SK-N-MC (cell line): Measurements from ENCODE around the gene CYP51A1.
"Not testable (repeated sequence)": the region's sequence is repeated elsewhere in the genome, so short reads cannot be mapped to it uniquely, and the experiment has no call there.

Experiments used
- DNase-seq: peaks from one replicate; pipeline ENCODE4 v3.0.0-alpha.2; 2011; ENCODE audit warnings: low read depth, low spot score
- H3K27ac ChIP-seq: fragments of 200-600 bp; sonication (generic); 2 replicates; pipeline ENCODE4 v1.5.1; 2016; ENCODE audit warnings: mixed run types
- H3K36me3 ChIP-seq: fragments of 200-600 bp; sonication (generic); 2 replicates; pipeline ENCODE4 v1.6.1; 2017; ENCODE audit warnings: antibody characterized with exemption, low read length, mixed read lengths; ENCODE audit not compliant: insufficient read depth
- H3K4me3 ChIP-seq: fragments of 200-600 bp; sonication (generic); 2 replicates; pipeline ENCODE4 v1.5.1; 2016
- H3K9ac ChIP-seq: fragments of 200-600 bp; sonication (generic); 2 replicates; pipeline ENCODE4 v1.8.0; 2017; ENCODE audit warnings: mixed run types, mixed read lengths; ENCODE audit not compliant: insufficient read length
- H3K9me3 ChIP-seq: fragments of 200-600 bp; sonication (generic); 2 replicates; pipeline ENCODE4 v1.6.1; 2017; ENCODE audit warnings: low read depth, mild to moderate bottlenecking, antibody characterized with exemption, low read length, moderate library complexity, mixed read lengths
- EZH2 ChIP-seq: fragments of 200-600 bp; sonication (generic); IDR thresholded peaks from one replicate; pipeline ENCODE4 v1.6.1; 2017; ENCODE audit warnings: antibody characterized with exemption
- FOXP2 ChIP-seq: optimal IDR thresholded peaks from 2 replicates; pipeline ENCODE3; 2011; ENCODE audit warnings: mild to moderate bottlenecking, moderate library complexity; ENCODE audit not compliant: insufficient read depth; ENCODE audit errors: extremely low read length, control extremely low read depth
- POLR2AphosphoS5 ChIP-seq: IDR thresholded peaks from 2 replicates; pipeline ENCODE4 v1.6.1; 2012; ENCODE audit warnings: mild to moderate bottlenecking, low read depth, low read length, borderline replicate concordance

CYP51A1 gene

DNA sequence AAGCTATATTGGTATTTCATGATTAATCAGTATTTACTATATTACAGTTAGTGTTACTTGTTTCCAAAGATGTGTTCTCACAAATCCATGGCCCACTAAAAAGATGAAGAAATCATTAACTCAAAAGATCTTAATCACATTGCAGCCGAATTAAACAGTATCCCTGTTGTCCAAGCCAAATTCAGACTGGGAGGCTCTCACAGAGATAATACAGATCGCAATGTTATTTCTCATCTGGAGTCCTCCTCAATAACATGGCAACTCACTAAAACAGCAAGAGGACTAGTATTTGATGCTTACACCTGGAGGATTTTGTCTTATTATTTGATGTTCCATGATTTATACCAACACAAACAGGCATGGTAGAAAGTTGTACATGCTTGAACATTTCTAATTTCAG, 23.4 kb downstream of the CYP51A1 start:
- Histone ChIP-seq H3K4me3 (no peak overlapping the region), H3K36me3 (peaks cover 76% of the 10 kb centered on the region), H3K27ac (no peak overlapping the region), H3K9me3 (no peaks in the 10 kb centered on the region), H3K9ac (no peak overlapping the region)
- TF ChIP-seq POLR2AphosphoS5 (no peak), FOXP2 (no peak), EZH2 (no peak)
- DNase-seq, result no peak

DNA sequence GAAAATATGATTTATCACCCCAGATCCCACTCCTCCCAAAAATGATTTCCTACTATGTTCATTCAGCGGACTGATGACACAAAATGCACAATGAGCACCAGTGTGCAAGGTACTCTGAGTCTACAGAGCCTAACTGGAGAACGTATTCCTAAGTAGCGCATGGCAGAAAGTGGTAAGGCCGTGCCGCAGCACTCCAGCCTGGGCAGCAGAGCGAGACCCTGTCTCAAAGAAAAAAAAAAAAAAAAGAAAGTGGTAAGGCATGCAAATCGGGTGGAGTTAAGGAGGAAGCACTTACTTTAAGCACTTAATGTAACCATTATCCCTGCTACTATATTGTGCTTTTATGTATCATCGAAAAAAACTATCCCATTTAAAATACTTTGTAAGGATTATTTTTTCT, 25.5 kb downstream of the CYP51A1 start:
- Histone ChIP-seq H3K4me3 (no peak overlapping the region), H3K9ac (no peak overlapping the region), H3K36me3 (peaks cover 63% of the 10 kb centered on the region), H3K27ac (peak overlapping the region; percentile 25; the same call in 1 of the 2 replicates), H3K9me3 (no peaks in the 10 kb centered on the region)
- DNase-seq, result no peak
- TF ChIP-seq FOXP2, result no peak
- no peak for TF ChIP-seq EZH2
- no peak for TF ChIP-seq POLR2AphosphoS5

DNA sequence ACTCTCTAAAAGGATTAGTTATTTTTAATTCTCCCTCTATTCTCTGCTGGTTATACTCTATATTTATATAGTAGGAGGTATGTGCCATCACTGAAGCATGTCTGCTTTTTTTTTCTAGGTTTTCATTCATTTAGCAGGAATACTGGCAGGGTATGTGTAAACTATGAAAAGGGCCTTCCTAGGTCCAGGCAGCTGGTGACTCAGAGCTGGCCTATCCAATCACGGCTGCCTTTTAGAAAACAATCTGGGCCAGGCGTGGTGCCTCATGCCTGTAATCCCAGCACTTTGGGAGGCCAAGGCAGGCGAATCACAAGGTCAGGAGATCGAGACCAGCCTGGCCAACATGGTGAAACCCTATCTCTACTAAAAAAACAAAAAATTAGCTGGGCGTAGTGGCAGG, 31.4 kb downstream of the CYP51A1 start:
- H3K9ac ChIP-seq, H3K4me3 ChIP-seq, H3K27ac ChIP-seq, H3K9me3 ChIP-seq, DNase-seq: not testable (repeated sequence)
- peaks cover 58% of the 10 kb centered on the region for H3K36me3 ChIP-seq

DNA sequence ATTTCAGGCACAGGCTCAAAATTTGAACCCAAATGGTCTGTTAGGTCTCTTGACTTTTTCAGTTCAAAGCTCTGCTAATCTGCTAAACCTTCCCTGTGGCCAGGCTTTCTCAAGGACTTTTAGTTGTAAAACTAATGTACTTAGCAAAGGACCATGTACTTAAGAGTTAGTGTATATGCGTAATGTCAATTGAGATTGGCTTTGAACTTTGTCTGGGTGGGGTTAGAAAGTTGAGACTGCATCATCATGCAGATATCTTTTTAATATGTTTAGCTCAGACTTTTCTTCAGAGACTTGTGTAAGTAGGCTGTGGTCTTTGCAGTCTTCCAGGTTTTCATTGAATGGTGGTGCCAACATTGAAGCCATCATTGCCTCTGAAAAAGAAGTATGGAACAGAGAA, 33.7 kb downstream of the CYP51A1 start:
- Histone ChIP-seq H3K36me3 (peaks cover 67% of the 10 kb centered on the region), H3K27ac (no peak overlapping the region), H3K9me3 (no peaks in the 10 kb centered on the region), H3K4me3 (no peak overlapping the region), H3K9ac (no peak overlapping the region)
- DNase-seq, result no peak
- no peak for TF ChIP-seq FOXP2

DNA sequence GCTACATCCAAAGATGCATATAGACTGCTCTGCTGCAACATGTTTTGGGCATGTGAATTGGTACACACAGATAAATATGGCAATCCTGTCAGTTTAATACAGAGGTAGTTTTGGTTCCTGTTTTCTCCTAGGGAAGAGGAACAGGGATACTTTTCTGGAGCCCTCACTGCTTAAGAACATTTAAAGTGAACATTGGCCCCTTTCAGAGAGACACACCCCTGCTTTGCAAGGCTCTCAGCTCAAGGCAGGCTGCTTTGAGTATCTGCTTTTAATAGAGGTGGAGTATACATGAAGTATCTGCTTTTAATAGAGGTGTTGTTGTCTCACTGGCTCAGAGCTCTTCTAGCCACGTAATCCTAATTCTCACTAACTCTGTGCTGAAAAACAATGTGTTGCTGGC, 38.9 kb downstream of the CYP51A1 start:
- Histone ChIP-seq H3K4me3 (no peak overlapping the region), H3K9me3 (no peaks in the 10 kb centered on the region), H3K36me3 (peaks cover 69% of the 10 kb centered on the region), H3K27ac (no peak overlapping the region), H3K9ac (no peak overlapping the region)
- no peak for DNase-seq
- TF ChIP-seq EZH2 (no peak), POLR2AphosphoS5 (no peak), FOXP2 (no peak)

DNA sequence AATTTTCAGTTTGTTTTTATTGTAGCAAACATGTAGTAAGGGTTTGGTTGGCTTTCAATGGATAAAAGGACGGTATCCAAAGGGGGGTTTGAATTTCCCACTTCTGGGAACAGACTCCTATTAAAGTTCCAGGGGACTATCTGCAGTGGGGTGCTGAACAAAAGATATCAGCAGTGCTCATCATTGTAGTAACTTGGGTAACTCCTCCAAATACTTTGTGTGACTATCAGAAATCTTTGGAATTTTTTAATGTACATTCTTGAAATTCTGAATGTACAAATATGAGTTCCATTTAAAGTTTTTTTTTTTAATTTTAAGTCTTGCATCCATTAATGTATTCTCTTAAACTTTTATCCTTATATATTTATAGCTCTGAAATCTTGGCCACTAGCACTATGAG, 42.1 kb downstream of the CYP51A1 start:
- Histone ChIP-seq H3K27ac (no peak overlapping the region), H3K9ac (no peak overlapping the region), H3K36me3 (peaks cover 73% of the 10 kb centered on the region), H3K4me3 (no peak overlapping the region), H3K9me3 (peaks cover 3% of the 10 kb centered on the region; the same call in 1 of the 2 replicates)
- DNase-seq, result no peak
- no peak for TF ChIP-seq FOXP2
- no peak for TF ChIP-seq EZH2
- TF ChIP-seq POLR2AphosphoS5, result no peak

DNA sequence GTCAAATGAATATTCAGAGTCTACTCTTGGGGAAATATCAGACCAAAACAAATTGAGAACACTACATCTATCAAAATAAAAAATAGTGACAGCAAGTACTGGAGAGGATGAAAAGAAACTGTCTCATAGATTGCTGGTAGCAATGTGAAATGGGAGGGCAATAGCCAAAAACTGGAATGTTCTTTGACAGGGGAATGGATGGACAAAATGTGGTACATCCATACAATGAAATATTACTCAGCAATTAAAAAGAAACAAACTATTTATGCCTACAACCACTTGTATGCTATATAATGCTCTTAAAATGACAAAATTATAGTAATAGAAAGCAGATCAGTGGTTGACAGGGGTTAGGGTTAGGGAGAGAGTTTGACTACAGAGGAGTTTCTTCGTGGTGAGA, 46.0 kb downstream of the CYP51A1 start:
- no peak overlapping the region for H3K9ac ChIP-seq
- H3K27ac ChIP-seq, result no peak overlapping the region
- DNase-seq, result no peak
- H3K4me3 ChIP-seq, result no peak overlapping the region
- H3K9me3 ChIP-seq, result peaks cover 8% of the 10 kb centered on the region
- peaks cover 89% of the 10 kb centered on the region for H3K36me3 ChIP-seq
- TF ChIP-seq FOXP2, result no peak

DNA sequence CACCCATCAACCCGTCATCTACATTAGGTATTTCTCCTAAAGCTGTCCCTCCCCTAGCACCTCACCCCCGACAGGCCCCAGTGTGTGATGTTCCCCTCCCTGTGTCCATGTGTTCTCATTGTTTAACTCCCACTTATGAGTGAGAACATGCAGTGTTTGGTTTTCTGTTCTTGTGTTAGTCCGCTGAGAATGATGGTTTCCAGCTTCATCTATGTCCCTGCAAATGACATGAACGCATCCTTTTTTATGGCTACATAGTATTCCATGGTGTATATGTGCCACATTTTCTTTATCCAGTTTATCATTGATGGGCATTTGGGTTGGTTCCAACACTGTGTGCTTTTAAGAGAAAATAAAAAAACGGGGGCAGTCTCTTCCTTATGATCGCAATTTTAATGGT, 50.4 kb downstream of the CYP51A1 start:
- H3K9me3 ChIP-seq, H3K4me3 ChIP-seq, H3K27ac ChIP-seq, H3K9ac ChIP-seq, DNase-seq: not testable (repeated sequence)
- peaks cover 77% of the 10 kb centered on the region for H3K36me3 ChIP-seq

DNA sequence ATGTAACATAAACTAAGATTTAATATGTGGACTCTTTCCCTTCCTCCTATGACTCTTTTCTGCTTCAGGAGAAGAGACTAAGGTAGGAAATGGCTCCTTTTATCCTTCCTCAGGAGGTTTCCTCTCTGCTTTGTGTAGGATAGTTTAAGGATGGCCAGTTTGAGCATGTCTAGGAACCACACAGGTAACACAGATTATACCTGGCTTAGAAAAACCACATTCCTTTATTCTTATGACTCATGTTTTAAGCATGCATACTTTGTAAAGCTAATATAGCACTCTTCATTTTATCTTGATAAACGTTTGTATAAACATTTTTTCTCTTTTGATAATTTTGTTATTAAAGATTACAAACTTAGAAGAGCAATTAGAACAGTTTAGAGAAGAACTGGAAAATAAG, 57.8 kb downstream of the CYP51A1 start:
- Histone ChIP-seq H3K4me3 (no peak overlapping the region), H3K9ac (no peak overlapping the region), H3K27ac (no peak overlapping the region), H3K36me3 (peaks cover 40% of the 10 kb centered on the region), H3K9me3 (no peaks in the 10 kb centered on the region)
- no peak for TF ChIP-seq POLR2AphosphoS5
- no peak for TF ChIP-seq FOXP2
- TF ChIP-seq EZH2, result no peak
- DNase-seq, result no peak

DNA sequence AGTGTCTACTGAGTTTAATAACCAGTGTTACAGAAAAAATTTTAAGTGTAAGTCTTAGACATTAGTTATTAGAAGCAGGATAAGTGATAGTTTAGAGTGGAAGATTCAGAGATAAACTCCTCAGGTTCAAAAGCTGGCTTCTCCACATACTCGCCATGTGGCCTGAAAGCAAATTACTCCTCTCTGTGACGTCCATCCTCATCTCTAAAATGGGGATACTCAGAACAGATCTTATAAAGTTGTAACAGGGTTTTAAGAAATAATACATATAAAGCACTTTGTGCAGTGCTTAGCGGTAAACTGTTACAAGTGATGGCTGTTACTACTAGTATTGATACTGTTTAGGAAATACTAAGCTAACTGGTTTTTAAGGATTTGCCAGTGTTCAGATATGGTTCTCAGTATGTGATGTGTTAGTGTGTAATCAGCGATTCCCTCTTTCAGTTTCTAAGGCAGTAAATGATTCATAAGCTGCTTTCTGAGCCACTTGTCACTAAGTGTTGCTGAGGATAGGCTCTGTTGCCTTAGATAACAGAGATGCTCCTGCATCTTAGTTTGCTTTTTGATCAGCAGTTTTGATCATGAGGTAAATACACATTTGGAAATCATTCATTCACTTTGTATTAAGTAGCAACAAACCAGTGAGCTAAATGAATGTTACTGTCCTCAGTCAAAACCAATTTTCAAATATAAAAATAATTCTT, 58.7 kb downstream of the CYP51A1 start:
- DNase-seq, result no peak
- no peak for TF ChIP-seq EZH2
- TF ChIP-seq POLR2AphosphoS5, result no peak
- no peak for TF ChIP-seq FOXP2

More for the DNA sequence above, 58.7 kb downstream of the CYP51A1 start:
- H3K27ac ChIP-seq, result no peak overlapping the region
- H3K9me3 ChIP-seq, result no peaks in the 10 kb centered on the region
- H3K9ac ChIP-seq, result no peak overlapping the region
- no peak overlapping the region for H3K4me3 ChIP-seq
- H3K36me3 ChIP-seq, result peaks cover 45% of the 10 kb centered on the region
